Astrocyte of the cerebellum (primary cell): Measurements from ENCODE around the gene NYAP1.
"Not testable (repeated sequence)": the region's sequence is repeated elsewhere in the genome, so short reads cannot be mapped to it uniquely, and the experiment has no call there.

ENCODE experiments used
- DNase-seq: peaks from one replicate; pipeline ENCODE4 v3.0.0-alpha.2; 2011; ENCODE audit warnings: low read depth
- H3K4me3 ChIP-seq: 2 replicates; pipeline ENCODE4 v1.5.1; 2011; ENCODE audit warnings: mild to moderate bottlenecking, low read depth, low read length, moderate library complexity
- CTCF ChIP-seq: IDR thresholded peaks from 2 replicates; pipeline ENCODE4 v1.5.1; 2012; ENCODE audit warnings: low read length, low read depth, moderate library complexity, mild to moderate bottlenecking; ENCODE audit errors: missing control alignments
- in situ Hi-C: cut with HindIII; loops from 2 replicates; pipeline ENCODE4 v1.10.0; 2017; ENCODE audit warnings: low sequenced_read_pairs

NYAP1 gene

GRCh38 chr7:100483722-100484672 lies at the start of gene NYAP1:
Gene NYAP1 (plus strand): TSS chr7:100483927. CDS start chr7:100485312, 1,385 bp downstream.
- in situ Hi-C loops, result no loop called here
- H3K4me3 ChIP-seq, result peak within 1 kb of the TSS; percentile 58
- DNase-seq, result no peak
- TF ChIP-seq CTCF, result no peak

- TF ChIP-seq CTCF, result no peak
- peak overlapping the region; percentile 77 for H3K4me3 ChIP-seq
- in situ Hi-C loops, result no loop called here
- DNase-seq, result no peak
These were observed 49.2 kb upstream of the NYAP1 start for GRCh38 chr7:100434297-100435144.

GRCh38 chr7:100435401-100436304 lies 48.1 kb upstream of the NYAP1 start:
- peak overlapping the region; percentile 77 for H3K4me3 ChIP-seq
- TF ChIP-seq CTCF, result no peak
- in situ Hi-C loops, result no loop called here
- no peak for DNase-seq

GRCh38 chr7:100437150-100438100 lies 46.3 kb upstream of the NYAP1 start:
- DNase-seq, result no peak
- no peak for TF ChIP-seq CTCF
- in situ Hi-C loops, result no loop called here
- no peak overlapping the region for H3K4me3 ChIP-seq

- DNase-seq, result no peak
- TF ChIP-seq CTCF, result no peak
- no peak overlapping the region for H3K4me3 ChIP-seq
- in situ Hi-C loops, result no loop called here
These were observed 45.6 kb upstream of the NYAP1 start for GRCh38 chr7:100438172-100438571.

- DNase-seq, H3K4me3 ChIP-seq, in situ Hi-C loops: not testable (repeated sequence)
These were observed 45.0 kb upstream of the NYAP1 start for GRCh38 chr7:100438731-100439130.

- DNase-seq, H3K4me3 ChIP-seq, in situ Hi-C loops: not testable (repeated sequence)
These were observed 44.5 kb upstream of the NYAP1 start for GRCh38 chr7:100439244-100439643.
